GM20431 (cell line): ENCODE results near the gene POLR2E.

Experiments
- in situ Hi-C: fragments of 300-500 bp; cut with MseI, MboI; formaldehyde crosslinking; loops from one replicate; pipeline ENCODE4 v1.15.0; 2020; ENCODE audit warnings: low sequenced_read_pairs; ENCODE audit not compliant: unreplicated experiment

POLR2E gene

GRCh38 chr19:1039646-1040475 lies 55.3 kb downstream of the POLR2E start, which contains the start of gene ABCA7:
Gene ABCA7 (plus strand): TSS chr19:1040107. CDS start chr19:1041362, 1,255 bp downstream.
- in situ Hi-C loops, result no loop called here

- in situ Hi-C loops, result no loop called here
These were observed 56.1 kb downstream of the POLR2E start for GRCh38 chr19:1038978-1039645.

GRCh38 chr19:1037621-1038064 lies 57.5 kb downstream of the POLR2E start:
- in situ Hi-C loops, result no loop called here
